LoVo (cell line): ENCODE measurements around the gene CACNB1.
A peak's percentile ranks its signal among the peaks of the same experiment; 100 is the strongest.
"Not testable (repeated sequence)": the region's sequence is repeated elsewhere in the genome, so short reads cannot be mapped to it uniquely, and the experiment has no call there.

Source experiments
- DNase-seq: peaks from one replicate; pipeline ENCODE4 v3.0.0-alpha.2; 2016; ENCODE audit warnings: low spot score

Gene CACNB1

GRCh38 chr17:39151150-39151942, 46.1 kb downstream of the CACNB1 start, which contains the start of gene PLXDC1:
PLXDC1 (minus strand) TSS chr17:39151637; CDS start chr17:39151437, 200 bp downstream.
- no peak for DNase-seq

DNA sequence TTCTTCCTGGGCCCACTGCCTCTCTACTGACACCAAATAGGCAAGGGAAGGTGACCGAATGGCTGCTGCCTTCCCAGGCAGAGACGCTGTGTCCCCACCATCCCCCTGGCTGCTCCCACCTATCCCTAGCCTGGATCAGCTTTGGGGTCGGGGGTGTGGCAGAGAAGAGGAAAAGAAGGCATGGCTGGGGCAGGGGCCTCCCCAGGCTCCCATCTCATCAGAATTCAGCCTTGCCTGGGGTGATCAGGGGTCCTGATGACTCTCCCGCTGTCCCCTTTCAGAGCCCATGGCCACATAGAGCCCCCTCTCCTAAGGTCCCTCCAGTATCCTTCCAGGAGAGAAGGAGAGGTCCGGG, 46.7 kb downstream of the CACNB1 start:
- no peak for DNase-seq

DNA sequence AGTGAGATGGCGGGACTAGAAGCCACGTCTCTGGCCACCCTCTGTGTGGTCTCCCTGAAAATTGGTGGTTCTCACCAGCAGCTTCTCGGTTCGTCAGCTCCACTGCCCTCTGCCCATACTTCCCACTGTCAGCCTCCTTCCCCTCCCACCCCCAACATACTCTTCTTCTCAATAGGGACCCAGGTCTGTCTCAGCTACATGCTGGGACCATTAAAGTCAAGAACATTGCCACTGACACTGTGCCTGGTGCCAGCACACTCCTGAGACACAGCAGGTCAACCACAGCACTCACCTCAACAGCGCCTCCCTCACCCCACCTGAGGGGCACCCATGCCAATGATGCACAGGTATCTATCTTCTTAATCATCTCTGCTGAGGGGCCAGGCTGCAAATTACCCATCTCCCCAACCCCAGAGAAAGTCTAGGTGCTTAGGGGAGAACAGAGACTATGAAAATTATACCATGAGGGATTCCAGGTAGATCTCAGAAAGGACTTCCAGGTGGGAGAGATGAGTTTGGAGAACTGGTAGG, 47.3 kb downstream of the CACNB1 start:
- no peak for DNase-seq

DNA sequence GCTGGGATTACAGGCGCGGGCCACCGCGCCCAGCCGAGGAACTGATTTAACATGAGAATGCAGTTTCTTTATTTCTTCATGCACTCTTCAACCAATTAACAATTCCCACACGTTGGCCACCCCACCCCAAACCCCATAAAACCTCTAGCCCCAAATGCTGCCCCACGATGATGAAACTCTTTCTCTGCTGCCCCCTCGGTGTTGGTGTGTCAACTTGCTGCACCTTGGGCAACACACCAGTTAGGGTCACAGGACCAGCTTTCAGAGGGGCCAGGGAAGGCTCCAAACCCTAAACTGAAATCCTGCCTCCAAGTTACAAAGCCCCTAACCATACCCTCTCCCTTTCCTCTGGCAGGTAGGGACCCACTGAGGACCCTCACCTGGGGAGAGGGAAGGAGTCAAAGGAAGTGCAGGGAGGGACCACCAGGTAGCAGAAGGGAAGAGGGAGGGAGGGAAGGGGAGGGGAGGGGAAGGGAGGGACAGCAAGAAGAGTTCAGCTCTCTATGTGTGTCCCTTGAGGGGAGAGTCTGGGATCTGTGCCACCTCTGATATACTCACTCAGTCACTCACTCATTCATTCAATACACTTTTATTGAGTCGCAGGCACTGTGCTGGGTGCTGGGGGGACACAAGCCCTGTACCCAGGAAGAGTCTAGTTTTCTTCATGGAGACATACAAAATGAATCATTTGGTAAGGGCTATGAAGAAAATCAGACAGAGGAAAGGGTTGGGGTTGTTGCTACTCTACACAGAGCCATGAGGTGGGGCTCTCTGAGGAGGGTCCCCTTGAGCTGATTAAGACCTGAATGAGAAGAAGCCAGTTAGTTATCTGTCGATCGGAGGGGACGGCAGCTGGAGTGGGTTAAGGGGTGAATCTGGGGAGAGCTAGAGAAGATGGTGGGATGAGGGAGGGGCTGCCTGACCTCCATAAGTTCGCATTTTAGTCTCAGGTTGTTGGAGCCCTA, 50.0 kb downstream of the CACNB1 start:
- DNase-seq = no peak

DNA sequence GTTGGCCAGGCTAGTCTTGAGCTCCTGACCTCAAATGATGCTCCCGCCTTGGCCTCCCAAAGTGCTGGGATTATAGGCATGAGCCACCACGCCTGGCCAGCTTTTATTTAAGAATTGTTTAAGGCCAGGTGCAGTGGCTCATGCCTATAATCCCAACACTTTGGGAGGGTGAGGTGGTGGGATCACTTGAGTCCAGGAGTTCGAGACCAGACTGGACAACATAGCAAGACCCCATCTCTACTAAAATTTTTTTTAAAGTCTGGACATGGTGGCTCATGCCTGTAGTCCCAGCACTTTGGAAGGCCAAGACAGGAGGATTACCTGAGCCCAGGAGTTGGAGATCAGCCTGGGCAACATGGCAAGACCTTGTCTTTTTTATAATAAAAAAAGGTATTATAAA, 51.2 kb downstream of the CACNB1 start:
- DNase-seq = no peak

GRCh38 chr17:39145143-39145542, 52.3 kb downstream of the CACNB1 start:
- DNase-seq = no peak

DNA sequence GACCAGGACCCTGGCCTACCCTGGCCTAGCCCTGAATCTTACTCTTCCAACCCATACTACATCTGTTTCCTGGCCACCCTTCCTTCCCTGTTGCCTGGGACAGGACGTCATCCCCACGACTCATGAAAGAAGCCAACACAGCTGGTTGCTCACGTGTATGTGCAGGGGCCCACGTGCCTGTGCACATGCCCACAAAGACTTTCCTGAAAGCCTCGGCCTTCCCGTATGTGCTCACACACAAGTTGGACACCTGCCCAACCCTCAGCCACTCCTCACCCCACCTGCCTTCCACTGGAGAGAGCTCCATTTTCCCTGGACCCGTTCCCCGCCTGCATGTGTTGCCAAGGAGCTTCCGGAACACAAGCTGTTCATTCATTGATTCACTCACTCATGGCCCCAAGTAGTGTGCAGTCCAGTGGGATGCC, 53.0 kb downstream of the CACNB1 start:
- DNase-seq = no peak

DNA sequence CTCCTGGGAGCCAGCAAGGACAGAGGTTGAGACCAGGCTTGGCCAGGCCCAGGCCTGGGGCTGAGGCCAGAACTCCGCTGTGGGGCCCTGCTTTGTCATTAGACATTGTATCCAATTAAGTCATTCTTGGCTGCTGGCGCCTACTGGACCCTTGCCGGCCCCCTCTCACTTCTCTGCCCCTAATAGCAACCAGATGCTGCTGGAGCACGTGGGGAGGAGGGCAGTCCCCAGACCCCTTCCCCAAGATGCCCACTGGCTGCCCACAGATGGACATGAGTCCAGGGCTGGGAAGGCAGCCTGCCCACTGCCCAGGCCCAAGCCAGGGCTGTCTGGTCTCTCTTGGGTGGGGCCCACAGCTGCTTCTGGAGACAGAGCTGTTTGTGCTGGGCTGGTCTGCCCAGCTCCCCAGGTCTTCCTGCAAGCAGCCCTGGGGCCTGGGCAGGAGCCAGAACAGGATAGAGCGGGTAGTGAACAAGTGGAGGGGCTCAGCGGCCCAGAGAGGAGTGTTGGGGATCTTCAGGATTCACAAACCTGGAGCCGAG, 53.8 kb downstream of the CACNB1 start:
- no peak for DNase-seq

DNA sequence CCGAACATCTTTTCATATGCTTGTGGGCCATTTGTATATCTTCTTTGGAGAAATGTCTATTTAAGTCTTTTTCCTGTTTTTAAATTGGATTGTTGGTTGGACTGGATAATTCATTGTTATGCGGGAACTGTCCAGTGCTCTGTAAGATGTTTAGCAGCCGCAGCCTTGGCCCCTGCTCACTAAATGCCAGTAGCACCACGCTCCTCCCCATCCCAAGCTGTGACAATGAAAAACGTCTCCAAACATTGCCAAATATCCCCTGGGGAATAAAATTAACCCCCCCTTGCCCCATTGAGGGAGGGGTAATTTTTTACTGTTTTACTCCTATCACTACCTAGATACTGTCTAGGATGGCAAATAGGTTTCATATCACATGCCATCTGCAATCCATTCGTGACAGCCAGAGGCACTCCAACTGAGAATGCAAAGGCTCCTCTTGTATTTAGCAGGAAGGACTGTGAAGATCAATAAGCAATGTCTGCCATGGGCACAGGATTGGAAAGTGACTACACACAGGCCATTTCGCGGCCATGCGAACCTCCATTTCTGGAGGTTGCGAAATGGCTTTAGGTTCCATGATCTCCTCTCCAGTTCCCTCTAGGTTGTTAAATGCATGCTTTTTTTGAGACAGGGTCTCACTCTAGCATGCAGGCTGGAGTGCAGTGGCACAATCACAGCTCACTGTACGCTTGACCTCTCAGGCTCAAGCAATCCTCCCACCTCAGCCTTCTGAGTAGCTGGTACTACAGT, 55.4 kb downstream of the CACNB1 start:
- no peak for DNase-seq

- no peak for DNase-seq
These were observed 56.2 kb downstream of the CACNB1 start for GRCh38 chr17:39141294-39141693.

DNA sequence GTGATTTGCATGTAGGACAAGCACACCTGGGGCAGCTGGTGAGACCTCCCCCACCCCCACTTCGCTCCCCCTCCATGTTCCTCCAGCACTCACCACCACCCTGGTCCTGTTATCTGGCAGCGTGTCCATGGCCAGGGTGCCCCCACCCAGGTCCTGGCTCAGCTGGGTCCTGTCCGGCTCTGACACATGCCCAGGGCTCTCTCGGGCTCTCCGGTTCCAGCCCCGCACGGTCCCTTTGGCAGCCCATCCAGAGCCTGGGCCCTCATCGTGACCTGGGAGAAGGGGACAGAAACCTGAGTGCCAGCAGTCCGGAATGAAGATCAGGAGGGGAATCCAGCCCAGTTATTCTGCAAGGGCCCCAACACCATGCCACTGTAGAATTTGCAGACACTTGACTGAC, 57.9 kb downstream of the CACNB1 start:
- DNase-seq = no peak

- DNase-seq = peak; percentile 39
These were observed 58.3 kb downstream of the CACNB1 start for GRCh38 chr17:39139161-39139511.

- DNase-seq = no peak
These were observed 58.9 kb downstream of the CACNB1 start for GRCh38 chr17:39138431-39139160.

- DNase-seq = no peak
These were observed 62.6 kb downstream of the CACNB1 start for GRCh38 chr17:39134878-39135277.

DNA sequence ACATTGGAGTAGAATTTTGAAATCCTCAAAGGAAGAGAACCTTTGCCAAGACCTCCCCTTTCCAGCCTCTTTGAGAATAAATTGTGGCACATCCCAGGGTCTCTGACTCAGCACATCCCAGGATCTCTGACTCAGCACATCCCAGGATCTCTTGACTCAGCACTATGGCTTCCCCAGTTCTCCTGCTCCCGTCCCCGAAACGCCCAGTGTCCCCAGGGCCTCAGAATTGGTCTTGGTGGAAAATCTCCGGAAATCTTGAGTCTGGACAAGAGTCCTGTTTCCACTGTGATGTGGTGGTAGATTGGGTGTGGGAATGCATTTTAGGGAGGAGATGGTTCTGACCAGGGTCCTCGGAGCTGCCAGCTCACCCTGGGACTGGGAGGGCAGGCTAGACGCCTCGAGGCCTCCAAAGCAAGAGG, 65.3 kb downstream of the CACNB1 start:
- DNase-seq = no peak

- DNase-seq = no peak
These were observed 65.9 kb downstream of the CACNB1 start for GRCh38 chr17:39131616-39132015.

DNA sequence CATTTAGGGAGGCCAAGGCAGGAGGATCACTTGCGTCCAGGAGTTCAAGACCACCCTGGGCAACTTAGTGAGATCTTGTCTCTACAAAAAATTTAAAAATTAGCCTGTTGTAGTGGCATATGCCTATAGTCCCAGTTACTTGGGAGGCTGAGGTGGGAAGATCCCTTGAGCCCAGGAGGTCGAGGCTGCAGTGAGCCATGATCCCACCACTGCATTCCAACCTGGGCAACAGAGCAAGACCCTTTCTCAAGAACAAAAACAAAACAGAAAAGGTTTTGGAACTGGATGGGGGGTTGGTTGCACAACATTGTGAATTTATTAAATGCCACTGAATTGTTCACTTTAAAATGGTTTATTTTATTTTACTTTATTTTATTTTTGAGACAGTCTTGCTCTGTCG, 67.3 kb downstream of the CACNB1 start:
- no peak for DNase-seq

DNA sequence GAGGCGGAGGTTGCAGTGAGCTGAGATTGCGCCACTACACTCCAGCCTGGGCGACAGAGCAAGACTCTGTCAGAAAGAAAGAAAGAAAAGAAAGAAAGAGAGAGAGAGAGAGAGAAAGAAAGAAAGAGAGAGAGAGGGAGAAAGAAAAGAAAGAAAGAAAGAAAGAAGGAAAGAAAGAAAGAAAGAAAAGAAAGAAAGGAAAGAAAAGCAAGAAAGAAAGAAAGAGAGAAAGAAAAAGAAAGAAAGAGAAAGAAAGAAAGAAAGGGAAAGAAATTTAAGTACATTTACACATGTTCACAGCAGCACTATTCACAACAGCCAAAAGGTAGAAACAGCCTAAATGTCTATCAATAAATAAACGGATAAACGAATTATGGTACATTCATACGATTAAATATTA, 67.9 kb downstream of the CACNB1 start:
- not testable (repeated sequence) for DNase-seq

DNA sequence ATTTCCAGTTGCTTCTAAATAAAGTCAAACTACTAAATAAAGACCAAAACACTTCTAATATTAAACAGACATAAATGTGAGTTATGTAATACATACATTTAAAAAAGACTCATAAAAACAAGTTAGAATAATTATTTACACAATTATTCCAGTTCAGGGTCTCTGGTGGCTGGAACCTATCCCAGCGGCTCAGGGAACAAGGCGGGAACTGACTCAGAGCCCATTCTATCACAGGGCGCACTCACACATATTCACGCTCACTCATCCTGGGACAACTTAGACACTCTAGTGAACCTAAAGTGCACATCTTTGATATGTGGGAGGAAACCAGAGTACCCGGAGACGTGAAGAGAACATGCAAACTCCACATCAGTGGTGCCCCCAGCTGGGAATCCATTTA, 71.0 kb downstream of the CACNB1 start:
- no peak for DNase-seq

DNA sequence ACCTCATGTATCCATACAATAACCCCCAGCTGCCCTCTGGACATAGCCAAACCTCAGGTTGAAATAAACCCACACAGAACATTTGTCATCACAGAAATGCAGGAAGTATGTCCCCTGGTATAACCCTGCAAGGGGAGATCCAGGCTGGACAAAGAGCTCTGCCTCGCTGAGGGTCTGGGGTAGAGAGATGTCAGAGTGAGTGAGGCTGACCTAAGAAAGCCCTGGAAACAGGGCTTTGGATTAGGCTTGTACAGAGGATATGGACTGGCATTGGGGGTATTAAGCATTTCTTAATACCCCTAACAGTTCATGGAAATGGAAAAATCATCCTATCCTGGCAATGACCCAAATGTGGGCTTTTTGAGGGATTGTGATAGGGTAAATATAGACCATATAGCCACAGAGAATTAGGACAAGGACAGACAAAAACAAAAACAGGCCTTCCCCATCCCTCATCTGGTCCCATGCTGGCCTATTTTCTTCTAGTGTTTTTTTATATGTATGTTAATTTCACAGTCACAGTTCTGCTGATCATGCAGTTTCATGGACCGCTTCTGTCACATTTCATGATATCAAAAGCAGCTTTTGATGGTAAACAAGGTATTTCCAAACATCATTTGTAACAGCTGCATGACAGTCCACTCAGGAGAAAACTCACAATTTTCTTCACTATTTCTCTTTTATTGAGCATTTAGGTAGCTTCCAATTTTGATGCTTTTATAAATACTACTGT, 72.2 kb downstream of the CACNB1 start:
- DNase-seq = no peak
